ENCODE results near the gene XRCC5. TPM values are rescaled to one million over a fixed set of nuclear protein-coding genes. Genes with fewer than 3 reads are reported as not detected.
"Not testable (repeated sequence)": the region's sequence is repeated elsewhere in the genome, so short reads cannot be mapped to it uniquely, and the experiment has no call there.

XRCC5 gene
- total RNA-seq, 1 experiment from 2014 or later: 398 TPM

DNA sequence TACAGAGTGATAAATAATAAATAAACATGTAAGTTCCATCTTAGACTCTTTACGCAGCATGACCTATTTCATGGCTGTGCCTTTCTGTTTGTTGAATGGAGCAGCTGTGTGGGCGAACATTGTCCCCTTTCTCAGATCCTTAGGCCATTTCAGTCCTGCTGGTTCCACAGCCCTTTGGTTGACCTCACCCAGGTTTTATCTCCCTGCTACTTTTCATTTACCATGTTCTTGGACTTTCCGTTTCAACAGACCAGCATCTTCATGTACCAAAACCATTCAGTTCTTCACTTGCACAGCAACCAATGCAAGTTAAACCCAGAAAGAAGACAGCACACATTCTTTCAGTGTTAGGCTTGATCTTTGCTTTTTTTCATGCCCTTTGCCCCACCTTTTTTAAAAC lies 83.8 kb downstream of the XRCC5 start:
- DNase-seq (ENCODE audit: low read depth): no peak

DNA sequence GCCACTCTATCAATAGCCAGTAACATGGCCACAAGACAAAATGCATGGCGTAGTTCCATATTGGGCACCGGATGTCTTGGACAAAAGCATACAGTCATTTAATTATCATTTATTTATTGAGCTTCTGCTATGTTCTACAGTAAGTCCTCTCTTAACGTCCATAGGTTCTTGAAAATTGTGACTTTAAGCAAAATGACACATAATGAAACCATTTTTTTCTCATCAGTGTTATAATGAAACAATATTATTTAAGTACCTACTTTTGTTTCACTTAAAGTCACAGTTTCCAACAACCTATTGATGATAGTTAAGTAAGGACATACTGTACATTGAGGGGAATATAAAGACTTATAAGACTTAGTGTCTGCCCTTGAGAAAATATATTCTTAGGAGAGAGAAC lies 84.9 kb downstream of the XRCC5 start:
- no peak for DNase-seq (ENCODE audit: low read depth)

DNA sequence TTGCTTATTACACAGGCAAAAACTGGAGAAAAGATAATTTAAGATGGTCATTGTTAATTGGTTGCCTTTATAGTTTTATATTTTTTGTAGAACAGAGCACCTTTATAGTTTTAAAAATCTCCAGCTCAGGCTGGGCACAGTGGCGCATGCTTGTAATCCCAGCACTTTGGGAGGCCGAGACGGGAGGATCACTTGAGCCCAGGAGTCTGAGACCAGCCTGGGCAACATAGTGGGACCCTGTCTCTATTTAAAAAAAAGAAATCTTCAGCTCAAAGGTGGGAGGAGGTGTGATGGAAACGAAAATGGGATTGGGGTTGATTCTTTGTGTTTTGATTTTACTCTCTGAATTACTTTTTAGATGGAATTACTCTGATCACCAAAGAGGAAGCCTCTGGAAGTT lies 85.4 kb downstream of the XRCC5 start:
- no peak for DNase-seq (ENCODE audit: low read depth)

DNA sequence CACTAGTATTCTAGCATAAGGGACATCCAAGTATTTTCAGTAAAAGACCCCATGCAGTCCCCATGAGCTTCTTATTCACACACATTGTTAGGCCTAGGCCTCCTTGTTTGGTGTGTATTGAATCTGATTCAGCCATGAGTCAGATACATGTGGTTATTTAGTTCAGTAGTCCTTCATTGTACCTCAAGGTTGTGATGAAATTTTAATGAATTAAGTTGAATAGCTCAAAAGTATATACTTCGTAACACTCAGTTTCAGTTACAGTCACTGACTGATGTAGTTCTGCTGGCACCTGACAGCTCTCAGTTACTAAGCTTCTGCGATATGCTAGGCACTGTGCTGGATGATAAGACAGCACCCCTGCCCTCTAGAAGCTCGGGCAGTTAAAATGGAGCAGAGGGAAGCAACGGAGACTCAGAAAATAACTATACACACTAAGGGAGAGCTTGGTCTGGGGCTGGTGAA lies 86.4 kb downstream of the XRCC5 start:
- DNase-seq (ENCODE audit: low read depth): peak; percentile 88

DNA sequence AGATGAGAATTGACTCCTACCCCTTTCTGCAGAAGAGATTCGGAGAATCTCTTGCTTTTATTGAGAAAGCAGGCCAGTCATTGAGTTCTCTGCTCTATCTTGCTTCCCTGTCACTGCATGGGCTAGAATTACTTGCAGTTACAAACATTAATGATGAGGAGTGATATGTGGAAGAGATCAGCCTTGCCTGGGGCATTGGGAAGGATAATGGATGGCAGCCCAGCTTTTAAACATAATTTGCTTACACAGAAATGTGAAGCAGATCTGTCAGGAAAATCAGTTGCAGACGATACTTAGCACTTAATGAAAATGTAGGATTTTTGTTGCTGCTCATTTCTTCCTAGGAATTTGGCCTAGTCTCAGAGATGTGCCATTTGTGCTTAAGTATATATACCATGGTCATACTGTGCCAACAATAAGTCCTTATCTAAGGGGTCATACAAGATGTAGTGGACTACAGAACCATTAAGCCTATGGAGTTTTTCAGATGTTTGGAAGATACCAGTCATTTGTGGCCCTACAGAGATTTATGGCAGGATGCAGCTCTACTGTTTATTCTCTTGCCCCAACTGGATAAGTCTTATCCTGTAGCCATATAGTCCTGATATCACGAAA lies 92.7 kb downstream of the XRCC5 start:
- no peak for DNase-seq (ENCODE audit: low read depth)

DNA sequence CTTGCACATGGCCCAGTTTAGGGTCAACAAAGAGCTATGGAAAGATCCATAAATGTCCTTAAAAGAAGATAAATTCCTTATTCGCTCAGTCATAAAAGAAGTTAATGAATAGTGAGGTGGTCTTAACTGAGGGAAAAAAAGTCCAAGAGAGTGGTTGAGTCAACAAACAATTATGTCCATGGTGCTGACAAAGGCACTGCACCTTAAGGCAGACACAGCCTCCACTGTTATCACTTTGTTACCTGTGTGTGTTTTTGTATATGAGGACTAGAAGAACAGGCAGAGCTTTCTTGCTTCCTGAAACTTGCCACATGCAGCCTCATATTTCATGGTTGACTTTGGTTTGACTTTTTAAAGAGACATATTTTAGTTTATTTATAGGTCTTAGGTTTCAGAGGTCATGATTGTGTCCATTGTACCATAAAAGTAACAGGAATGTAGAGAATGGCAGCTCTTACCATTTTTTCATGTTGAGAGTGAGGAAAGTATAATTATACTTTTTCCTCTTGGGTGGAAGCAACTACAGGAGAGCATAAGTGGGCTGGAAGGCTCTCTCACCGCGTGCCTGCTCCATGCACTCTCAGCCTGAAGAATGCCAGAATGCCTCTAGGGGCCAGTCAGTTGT lies 93.6 kb downstream of the XRCC5 start:
- no peak for DNase-seq (ENCODE audit: low read depth)

DNA sequence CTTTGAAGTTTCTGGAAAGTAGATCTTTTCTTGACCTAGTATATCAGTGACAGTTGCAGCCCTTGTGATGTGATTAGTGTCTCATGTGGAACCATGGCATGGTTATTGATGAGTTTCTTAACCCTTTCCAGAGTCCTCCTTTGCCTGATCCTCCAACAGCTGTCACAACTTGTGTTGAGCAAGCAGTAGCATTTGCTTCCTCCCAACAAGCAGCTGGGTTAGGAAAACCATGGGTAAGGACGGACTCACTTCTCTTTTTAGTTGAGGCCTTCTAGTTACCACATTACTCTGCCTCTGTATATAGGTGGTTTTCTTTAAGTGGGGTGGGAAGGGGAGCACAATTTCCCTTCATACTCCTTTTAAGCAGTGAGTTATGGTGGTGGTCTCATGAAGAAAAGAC lies 96.3 kb downstream of the XRCC5 start:
- DNase-seq (ENCODE audit: low read depth): no peak

DNA sequence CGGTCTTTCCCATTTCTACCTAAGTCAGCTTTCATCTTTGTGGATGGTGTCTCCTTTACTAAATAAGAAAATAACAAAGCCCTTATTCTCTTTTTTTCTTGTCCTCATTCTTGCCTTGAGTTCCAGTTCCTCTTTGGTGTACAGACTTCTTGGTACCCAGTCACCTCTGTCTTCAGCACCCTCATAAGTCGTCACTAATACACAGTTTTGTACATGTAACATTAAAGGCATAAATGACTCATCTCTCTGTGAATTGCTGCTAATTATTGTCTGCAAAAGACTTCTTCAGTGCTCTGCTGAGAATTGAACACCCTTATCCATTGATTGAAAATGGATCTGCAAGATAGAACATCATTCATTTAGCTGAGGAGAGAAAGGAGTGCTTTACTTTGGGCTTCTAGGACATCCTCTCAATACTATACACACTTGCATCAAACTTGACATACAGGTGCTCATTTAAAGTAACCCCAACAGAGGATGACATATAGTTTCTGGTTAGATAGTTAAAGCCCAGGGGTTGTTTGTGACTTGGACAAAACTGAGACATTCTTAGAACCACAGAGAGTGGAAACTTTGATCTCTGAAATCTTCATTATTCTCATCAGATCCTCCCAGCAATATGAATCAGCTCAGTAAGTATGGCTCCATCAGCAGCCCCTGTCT lies 97.0 kb downstream of the XRCC5 start:
- DNase-seq (ENCODE audit: low read depth): no peak

DNA sequence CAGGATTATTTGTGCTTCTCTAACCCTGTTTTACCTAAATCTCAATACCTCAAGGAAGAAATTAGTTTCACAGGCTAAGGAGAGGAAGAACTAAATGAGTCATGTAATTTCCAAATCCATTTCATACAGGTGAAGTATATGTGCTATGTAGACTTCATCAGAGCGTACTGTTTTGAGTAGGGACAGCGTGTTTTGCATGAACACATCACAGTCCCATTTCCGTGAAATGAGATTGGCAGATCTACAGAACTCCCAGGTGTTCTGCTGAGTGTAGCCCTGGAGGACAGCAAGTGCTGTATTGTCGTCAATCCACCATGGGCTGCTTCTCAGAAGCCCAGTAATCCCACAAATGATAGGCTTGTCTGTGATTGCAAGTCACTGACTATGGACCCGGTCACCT lies 97.7 kb downstream of the XRCC5 start:
- DNase-seq (ENCODE audit: low read depth): no peak

DNA sequence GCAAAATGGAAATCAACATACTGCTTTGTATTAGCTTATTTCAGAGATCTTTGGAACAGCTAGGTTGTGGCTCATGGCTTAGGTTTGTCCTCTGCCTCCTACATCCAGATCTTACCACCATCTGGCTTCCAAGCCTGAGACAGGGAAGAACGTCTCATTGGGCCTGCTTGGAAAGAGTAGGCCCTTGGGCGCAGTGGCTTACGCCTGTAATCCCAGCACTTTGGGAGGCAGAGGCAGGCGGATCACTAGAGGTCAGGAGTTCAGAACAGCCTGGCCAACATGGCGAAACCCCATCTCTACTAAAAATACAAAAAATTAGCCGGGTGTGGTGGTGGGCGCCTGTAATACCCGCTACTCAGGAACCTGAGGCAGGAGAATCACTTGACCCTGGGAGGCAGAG lies 99.5 kb downstream of the XRCC5 start:
- DNase-seq (ENCODE audit: low read depth): not testable (repeated sequence)

DNA sequence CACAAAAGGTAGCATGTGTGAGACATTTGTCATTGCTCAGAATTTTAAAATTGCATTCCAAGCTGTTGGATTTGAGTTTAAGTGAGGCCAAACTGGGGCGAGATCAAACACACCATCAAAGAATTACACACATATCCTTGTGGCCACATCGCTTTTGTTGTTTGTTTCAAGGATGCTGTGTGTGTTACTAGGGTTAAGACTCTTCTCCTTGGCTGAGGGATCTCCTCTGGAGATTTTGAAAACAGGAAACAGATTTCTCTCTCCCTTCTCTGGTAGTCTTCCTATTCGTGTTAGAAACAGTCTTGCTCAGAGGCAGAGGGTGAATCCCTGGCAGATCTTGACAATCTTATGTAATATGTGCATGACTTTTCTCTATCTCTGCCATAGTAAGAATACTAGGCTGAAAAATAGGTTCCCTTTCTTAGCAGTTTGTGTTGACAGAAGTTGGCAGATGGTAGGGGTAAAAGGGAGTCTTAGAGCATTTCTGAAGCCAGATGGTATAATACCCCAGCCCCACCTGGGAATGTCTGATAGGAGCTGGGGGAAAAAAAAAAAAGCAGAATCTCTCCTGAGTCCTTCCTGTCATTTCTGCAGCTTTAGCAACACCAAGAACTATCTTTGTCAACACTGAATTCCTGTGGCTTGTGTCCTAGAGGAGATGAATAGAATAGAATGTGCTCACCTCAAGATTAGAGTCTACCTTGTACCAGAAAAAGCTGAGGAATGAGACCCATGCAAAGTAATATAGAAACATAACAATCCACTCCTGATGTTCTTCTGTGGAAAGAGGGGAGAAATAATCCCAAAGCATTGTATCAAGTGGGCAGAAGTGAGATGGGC lies 101.8 kb downstream of the XRCC5 start:
- DNase-seq (ENCODE audit: low read depth): no peak

DNA sequence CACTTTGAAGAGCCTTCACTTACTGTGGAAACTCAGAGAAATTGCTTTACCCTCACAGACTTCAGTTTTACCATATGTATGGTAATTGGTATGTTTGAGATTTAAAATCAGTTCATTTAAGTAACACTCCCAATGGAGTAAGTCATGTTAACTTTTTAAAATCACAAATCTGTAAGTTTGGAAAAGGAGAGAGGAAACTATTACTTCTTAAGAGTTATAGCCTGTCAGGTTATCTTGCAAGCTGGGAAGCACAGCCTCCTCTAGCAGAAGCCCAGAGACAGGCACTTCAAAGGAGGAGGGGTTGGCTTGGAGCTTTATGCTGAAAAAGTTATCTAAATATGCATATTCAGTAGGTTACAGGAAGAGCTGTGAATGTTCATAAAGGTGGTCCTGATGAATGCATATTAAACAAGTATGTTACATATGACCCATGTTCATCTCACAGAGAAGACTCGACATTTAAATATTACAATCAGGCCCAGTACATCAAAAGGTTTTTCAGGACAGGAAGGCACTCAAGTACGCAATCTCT lies 102.5 kb downstream of the XRCC5 start:
- no peak for DNase-seq (ENCODE audit: low read depth)

DNA sequence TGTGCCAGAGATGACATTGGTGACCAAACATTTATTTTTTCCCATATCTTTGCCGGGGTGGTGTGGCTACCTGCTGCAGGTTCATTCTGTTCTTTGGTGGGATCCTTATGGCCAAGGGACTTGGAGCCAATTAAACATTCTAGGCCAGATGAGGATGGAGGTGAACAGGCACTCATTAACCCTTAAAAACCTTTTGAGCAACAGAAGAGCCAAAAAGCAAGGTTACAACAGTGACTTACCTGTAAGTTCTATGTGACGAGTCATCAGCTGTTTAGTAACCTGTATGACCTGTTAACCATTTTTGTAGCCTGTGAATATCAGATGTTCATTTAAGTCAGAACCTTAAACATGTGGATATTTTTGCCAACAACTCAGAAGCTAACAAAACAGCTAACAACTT lies 105.6 kb downstream of the XRCC5 start:
- no peak for DNase-seq (ENCODE audit: low read depth)

DNA sequence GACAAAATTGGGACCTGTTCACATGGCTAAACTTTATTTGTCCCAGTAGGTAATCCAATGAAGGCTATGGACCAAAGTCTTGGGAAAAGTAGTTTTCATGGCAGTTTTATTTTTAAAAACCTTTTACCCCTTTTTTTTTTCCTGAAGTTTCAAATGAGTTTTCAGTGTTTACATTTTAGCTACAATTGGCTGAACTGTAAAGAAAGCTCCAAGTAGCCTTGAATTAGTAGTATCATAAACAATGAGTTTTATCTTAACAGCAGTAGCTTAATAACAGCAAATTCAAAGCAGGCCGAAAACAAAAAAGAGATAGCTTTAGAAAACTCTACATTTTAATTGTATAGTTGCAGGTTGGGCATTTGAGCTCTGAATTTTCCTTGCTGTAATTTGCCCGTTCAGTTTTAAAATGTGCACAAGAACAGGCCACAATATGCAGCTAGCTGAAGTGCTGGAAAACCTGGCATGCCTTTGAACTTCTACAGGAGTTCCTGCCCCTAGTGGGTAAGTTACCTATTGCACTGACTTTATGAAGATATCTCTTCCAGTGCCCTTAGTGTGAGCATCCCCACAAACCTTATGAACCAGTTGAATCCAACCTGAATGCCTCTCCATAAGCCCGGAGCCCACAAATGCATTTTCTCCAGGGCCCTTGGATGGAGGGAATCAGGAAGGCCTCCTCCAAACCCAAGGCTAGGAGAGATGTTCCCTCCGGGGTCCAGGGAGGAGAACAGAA lies 106.7 kb downstream of the XRCC5 start:
- peak; percentile 33 for DNase-seq (ENCODE audit: low read depth)

DNA sequence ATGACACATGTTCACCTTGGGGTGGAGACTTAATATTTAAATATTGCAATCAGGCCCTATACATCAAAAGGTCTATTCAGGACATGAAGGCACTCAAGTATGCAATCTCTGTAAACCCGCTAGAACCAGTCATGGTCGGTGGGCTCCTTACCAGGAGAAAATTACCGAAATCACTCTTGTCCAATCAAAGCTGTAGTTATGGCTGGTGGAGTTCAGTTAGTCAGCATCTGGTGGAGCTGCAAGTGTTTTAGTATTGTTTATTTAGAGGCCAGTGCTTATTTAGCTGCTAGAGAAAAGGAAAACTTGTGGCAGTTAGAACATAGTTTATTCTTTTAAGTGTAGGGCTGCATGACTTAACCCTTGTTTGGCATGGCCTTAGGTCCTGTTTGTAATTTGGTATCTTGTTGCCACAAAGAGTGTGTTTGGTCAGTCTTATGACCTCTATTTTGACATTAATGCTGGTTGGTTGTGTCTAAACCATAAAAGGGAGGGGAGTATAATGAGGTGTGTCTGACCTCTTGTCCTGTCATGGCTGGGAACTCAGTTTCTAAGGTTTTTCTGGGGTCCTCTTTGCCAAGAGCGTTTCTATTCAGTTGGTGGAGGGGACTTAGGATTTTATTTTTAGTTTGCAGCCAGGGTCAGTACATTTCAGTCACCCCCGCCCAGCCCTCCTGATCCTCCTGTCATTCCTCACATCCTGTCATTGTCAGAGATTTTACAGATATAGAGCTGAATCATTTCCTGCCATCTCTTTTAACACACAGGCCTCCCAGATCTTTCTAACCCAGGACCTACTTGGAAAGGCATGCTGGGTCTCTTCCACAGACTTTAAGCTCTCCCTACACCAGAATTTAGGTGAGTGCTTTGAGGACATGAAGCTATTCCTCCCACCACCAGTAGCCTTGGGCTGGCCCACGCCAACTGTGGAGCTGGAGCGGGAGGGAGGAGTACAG lies 108.1 kb downstream of the XRCC5 start:
- DNase-seq (ENCODE audit: low read depth): peak; percentile 56

DNA sequence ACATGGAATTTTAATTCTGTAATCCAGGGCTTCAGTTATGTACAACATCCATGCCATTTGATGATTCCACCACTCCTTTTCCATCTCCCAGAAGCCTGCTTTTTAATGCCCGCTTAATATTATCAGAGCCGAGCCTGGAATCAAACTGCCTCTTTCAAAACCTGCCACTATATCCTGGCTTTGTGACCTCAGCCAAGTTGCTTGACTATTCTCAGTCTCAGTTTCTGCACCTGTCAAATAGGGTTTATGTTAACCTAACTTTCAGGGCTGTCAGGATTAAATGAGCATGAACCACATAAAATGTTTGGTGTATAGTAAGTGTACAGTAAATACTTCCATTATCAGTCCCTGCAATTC lies 108.7 kb downstream of the XRCC5 start:
- DNase-seq (ENCODE audit: low read depth): no peak

DNA sequence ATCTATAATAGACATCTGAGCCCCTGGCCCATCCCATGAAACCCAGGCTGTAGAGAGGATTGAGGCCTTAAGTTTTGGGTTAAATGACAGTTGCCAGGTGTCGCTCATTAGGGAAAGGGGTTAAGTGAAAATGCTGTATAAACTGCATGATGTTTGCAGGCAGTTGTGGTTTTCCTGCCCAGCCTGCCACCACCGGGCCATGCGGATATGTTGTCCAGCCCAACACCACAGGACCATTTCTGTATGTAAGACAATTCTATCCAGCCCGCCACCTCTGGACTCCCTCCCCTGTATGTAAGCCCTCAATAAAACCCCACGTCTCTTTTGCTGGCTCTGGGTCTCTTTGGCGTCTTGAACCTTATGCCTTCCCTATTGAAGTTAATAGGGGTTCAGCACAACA lies 110.7 kb downstream of the XRCC5 start:
- DNase-seq (ENCODE audit: low read depth): no peak

DNA sequence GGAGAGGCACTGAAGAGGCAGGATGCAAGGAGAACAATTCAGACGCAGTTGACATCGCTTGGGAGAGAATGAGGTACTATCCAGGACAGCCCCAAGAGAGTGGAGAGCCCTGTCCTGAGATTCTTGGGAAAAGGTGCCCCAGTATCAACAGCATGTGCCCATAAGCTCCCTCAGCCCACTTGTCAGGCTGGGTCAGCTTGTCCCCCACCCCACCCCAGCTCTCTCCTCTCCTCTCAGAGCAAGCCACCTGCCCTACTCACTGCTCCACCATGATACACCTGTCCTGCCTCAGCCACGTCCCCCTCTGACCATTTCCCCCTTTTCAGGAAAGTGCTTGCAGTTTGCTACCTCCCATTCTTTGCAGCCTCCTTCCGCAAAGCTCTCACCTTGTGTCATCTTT lies 111.8 kb downstream of the XRCC5 start:
- DNase-seq (ENCODE audit: low read depth): no peak

DNA sequence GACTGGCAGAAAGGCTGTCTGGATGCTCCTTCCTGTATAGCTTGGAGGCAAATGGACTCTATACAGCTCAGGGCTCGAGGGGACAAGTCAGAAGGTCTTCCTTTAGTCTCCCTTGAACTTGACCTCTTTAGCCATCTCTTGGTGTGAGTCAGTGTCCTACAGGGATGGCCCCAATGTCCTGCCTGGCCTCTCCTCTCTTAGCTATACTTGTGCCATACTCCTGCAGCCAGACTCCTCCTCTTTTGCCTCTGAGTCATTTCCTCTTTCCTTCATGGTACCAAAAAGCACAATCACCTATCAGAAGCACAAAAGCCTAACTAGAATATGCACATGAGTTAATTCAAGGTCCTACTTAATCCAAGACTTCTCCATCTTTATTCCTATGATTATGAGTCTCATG lies 112.7 kb downstream of the XRCC5 start:
- peak; percentile 58 for DNase-seq (ENCODE audit: low read depth)

All from LHCN-M2 (cell line).